D721Med (cell line): Measurements from ENCODE around the gene LARP1B.
"Not testable (repeated sequence)": the region's sequence is repeated elsewhere in the genome, so short reads cannot be mapped to it uniquely, and the experiment has no call there.

Source experiments
- DNase-seq: peaks from one replicate; pipeline ENCODE4 v3.0.0; 2011; ENCODE audit warnings: low spot score; ENCODE audit not compliant: insufficient read length
- FAIRE-seq: peaks from 2 replicates; lab custom pipeline; 2011; peaks lifted over from hg19 to GRCh38; lab: Jason Lieb, UNC
- CTCF ChIP-seq: IDR thresholded peaks from 2 replicates; pipeline ENCODE4 v1.5.1; 2012; ENCODE audit warnings: mild to moderate bottlenecking, control low read depth; ENCODE audit not compliant: insufficient read depth; ENCODE audit errors: missing control alignments

Gene LARP1B

GRCh38 chr4:128232719-128233118 is 171.6 kb downstream of the LARP1B start:
- FAIRE-seq (peak; percentile 16), DNase-seq (no peak)
- no peak for TF ChIP-seq CTCF

DNA sequence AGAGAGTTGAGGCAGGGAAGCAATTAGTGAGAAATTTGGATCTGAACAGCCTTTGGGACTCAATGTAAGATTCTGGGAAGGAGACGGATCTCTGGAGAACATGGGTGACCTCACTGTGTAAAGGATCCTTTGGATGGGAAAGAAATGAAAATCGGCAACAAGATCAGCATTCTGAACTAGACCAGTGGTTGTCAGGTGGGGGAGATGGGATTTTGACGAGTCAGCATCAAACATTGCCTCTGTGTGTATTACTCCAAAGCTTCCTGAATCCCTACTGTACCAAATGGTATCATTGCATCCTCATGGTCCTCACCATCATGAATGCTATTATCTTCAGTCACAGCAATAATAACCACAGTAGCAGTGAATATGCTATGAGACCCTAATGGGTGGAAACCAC is 173.7 kb downstream of the LARP1B start:
- no peak for TF ChIP-seq CTCF
- no peak for FAIRE-seq
- no peak for DNase-seq

- no peak for TF ChIP-seq CTCF
- FAIRE-seq, result no peak
- DNase-seq, result no peak
Observed at GRCh38 chr4:128241019-128241418, 179.9 kb downstream of the LARP1B start.

- TF ChIP-seq CTCF, result no peak
- DNase-seq (no peak), FAIRE-seq (no peak)
Observed at GRCh38 chr4:128241425-128241913, 180.4 kb downstream of the LARP1B start.

- no peak for TF ChIP-seq CTCF
- DNase-seq (no peak), FAIRE-seq (no peak)
Observed at GRCh38 chr4:128241981-128242380, 180.9 kb downstream of the LARP1B start.

GRCh38 chr4:128242601-128243000 is 181.5 kb downstream of the LARP1B start:
- DNase-seq (no peak), FAIRE-seq (no peak)
- TF ChIP-seq CTCF, result no peak

DNA sequence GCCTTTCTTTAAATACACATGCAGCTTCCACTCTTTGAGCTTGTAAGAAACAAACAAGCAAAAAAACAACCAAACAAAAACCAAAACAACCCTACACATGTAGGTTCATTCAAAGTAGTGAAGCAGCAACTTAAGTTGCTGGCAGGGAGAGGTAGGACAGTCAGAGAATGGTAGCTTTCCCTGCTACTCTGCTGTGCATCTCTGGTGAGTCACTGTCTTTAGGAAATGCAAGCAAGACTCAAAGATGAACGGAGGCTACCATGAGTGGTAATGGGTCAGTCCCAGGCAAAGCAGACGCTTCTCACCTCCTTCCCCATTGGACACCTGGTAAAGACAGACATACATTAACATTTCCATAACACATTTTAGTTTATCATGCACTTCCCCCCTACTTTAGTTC is 183.3 kb downstream of the LARP1B start:
- TF ChIP-seq CTCF, result no peak
- FAIRE-seq (no peak), DNase-seq (no peak)

GRCh38 chr4:128245391-128245790 is 184.3 kb downstream of the LARP1B start:
- DNase-seq, FAIRE-seq: not testable (repeated sequence)
